SW 1271 (cell line): ENCODE measurements around the gene MGP.
A peak's percentile ranks its signal among the peaks of the same experiment; 100 is the strongest.

Source experiments
- DNase-seq, 2 experiments: peaks; one replicate each; lab custom pipeline; 2025; lab: John Stamatoyannopoulos, UW

Gene MGP

GRCh38 chr12:14860490-14860889 lies 25.2 kb downstream of the MGP start:
- no peak for DNase-seq

GRCh38 chr12:14858513-14858912 lies 27.1 kb downstream of the MGP start:
- no peak for DNase-seq

GRCh38 chr12:14854586-14855183 lies 31.0 kb downstream of the MGP start:
- no peak for DNase-seq

GRCh38 chr12:14853961-14854360 lies 31.7 kb downstream of the MGP start:
- DNase-seq: no peak

GRCh38 chr12:14852880-14853279 lies 32.8 kb downstream of the MGP start:
- DNase-seq: no peak

- no peak for DNase-seq
Measured at GRCh38 chr12:14850929-14851663, 34.6 kb downstream of the MGP start.

- DNase-seq: no peak
Measured at GRCh38 chr12:14849661-14850060, 36.0 kb downstream of the MGP start.

GRCh38 chr12:14846876-14847580 lies 38.6 kb downstream of the MGP start:
- no peak for DNase-seq

GRCh38 chr12:14846042-14846587 lies 39.5 kb downstream of the MGP start:
- DNase-seq: no peak

GRCh38 chr12:14845350-14845750 lies 40.3 kb downstream of the MGP start:
- peak; percentile 7 to 72 for DNase-seq

- no peak for DNase-seq
Measured at GRCh38 chr12:14844401-14844800, 41.3 kb downstream of the MGP start.

- DNase-seq: no peak
Measured at GRCh38 chr12:14843425-14843887, 42.2 kb downstream of the MGP start, which contains the start of gene ART4. Gene ART4, minus strand, starts transcription at chr12:14843526. Its CDS starts 413 bp downstream, at chr12:14843113.

- no peak for DNase-seq
Measured at GRCh38 chr12:14842315-14842714, 43.3 kb downstream of the MGP start.

- peak; percentile 57 to 82 for DNase-seq
Measured at GRCh38 chr12:14841761-14842160, 43.9 kb downstream of the MGP start.

- no peak for DNase-seq
Measured at GRCh38 chr12:14840616-14841015, 45.0 kb downstream of the MGP start.

GRCh38 chr12:14839262-14839661 lies 46.4 kb downstream of the MGP start:
- DNase-seq: no peak

- peak; percentile 44 to 87 for DNase-seq
Measured at GRCh38 chr12:14836336-14837210, 49.1 kb downstream of the MGP start.

GRCh38 chr12:14834509-14834908 lies 51.1 kb downstream of the MGP start:
- DNase-seq: peak in 1 of 2 experiments; percentile 10

GRCh38 chr12:14833952-14834351 lies 51.7 kb downstream of the MGP start:
- DNase-seq: no peak

- no peak for DNase-seq
Measured at GRCh38 chr12:14833336-14833735, 52.3 kb downstream of the MGP start.
